Islet precursor cell (in vitro differentiated cells): ENCODE data around the gene BTBD6.
A peak's percentile ranks its signal among the peaks of the same experiment; 100 is the strongest.

Experiments used
- DNase-seq: peaks from one replicate; pipeline ENCODE4 v3.0.0-alpha.2; 2018

Gene BTBD6

GRCh38 chr14:105248368-105249181, at the start of gene BTBD6:
TSS of gene BTBD6 (plus strand) at chr14:105248533. CDS start at chr14:105248712, 179 bp downstream.
- DNase-seq = peak; percentile 93

GRCh38 chr14:105198588-105198987, 49.7 kb upstream of the BTBD6 start:
- DNase-seq = no peak

GRCh38 chr14:105199093-105199492, 49.2 kb upstream of the BTBD6 start:
- DNase-seq = no peak

- no peak for DNase-seq
These were observed 48.3 kb upstream of the BTBD6 start for GRCh38 chr14:105200074-105200473.

- DNase-seq = no peak
These were observed 47.7 kb upstream of the BTBD6 start for GRCh38 chr14:105200641-105201040.

- DNase-seq = no peak
These were observed 47.0 kb upstream of the BTBD6 start for GRCh38 chr14:105201156-105201924.

GRCh38 chr14:105201925-105202513, 46.3 kb upstream of the BTBD6 start:
- DNase-seq = no peak

GRCh38 chr14:105203057-105203531, 45.2 kb upstream of the BTBD6 start:
- DNase-seq = peak; percentile 85

- DNase-seq = no peak
These were observed 44.6 kb upstream of the BTBD6 start for GRCh38 chr14:105203701-105204100.

GRCh38 chr14:105204206-105204930, 44.0 kb upstream of the BTBD6 start:
- DNase-seq = no peak

GRCh38 chr14:105204931-105205672, 43.2 kb upstream of the BTBD6 start:
- no peak for DNase-seq

- no peak for DNase-seq
These were observed 42.6 kb upstream of the BTBD6 start for GRCh38 chr14:105205673-105206208.

GRCh38 chr14:105206873-105207272, 41.5 kb upstream of the BTBD6 start:
- DNase-seq = no peak

GRCh38 chr14:105207460-105207901, 40.9 kb upstream of the BTBD6 start:
- DNase-seq = no peak

GRCh38 chr14:105207996-105208737, 40.2 kb upstream of the BTBD6 start:
- no peak for DNase-seq

- DNase-seq = no peak
These were observed 39.6 kb upstream of the BTBD6 start for GRCh38 chr14:105208738-105209075.

- DNase-seq = no peak
These were observed 39.2 kb upstream of the BTBD6 start for GRCh38 chr14:105209091-105209490.

- no peak for DNase-seq
These were observed 38.7 kb upstream of the BTBD6 start for GRCh38 chr14:105209646-105210045.

- DNase-seq = no peak
These were observed 37.9 kb upstream of the BTBD6 start for GRCh38 chr14:105210266-105211025.

- no peak for DNase-seq
These were observed 37.1 kb upstream of the BTBD6 start for GRCh38 chr14:105211086-105211757.
